M059J (cell line): ENCODE results near the gene MAML3. TPM values are rescaled to one million over a fixed set of nuclear protein-coding genes. Genes with fewer than 3 reads are reported as not detected.

Experiments used
- DNase-seq: peaks from one replicate; pipeline ENCODE4 v3.0.0-alpha.2; 2012; ENCODE audit warnings: low read depth
- total RNA-seq: library from RNA; depleted of rRNA; stranded (reverse); fragments of >200 nt; shearing (Covaris generic); gene quantifications from 2 replicates; pipeline ENCODE4 v1.2.3, GENCODE V29; 2014

MAML3 gene
- total RNA-seq, 1 experiment from 2014 or later = 1.6 TPM

GRCh38 chr4:139843641-139844040 is 310.3 kb downstream of the MAML3 start:
- no peak for DNase-seq

DNA sequence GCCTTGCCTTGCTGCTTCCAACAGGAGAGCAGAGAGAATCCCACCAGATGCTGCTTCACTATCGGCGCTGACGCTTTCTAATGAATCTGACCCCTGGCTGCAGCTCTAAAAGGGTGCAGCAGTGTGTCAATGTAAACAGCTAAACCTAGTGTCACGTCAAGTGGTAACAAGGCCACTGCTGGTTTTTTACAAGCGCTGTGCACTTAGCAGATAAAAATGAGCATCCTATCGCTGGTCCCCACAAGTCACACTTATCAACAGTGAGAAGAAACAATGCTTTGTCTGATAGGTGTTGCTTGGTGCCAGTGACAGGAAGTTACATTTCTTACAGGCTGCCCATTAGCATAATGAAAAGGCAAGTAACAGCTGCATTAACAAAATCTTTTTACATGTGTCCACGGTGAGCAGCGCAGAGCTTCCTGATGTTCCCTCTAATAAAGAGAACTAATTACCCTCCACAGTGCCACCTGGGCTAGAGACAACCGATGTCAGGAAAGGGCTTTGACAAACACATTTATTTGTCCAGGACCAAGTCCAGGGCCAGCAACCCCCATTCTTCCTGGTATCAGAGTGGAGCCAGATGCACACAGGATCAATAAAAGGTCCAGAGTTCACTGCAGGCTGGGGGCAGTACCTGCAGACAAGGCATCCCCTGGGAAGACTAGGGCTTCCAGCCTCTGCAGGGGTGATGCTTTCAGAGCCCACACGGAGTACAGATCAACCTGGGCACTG is 312.4 kb downstream of the MAML3 start:
- no peak for DNase-seq

DNA sequence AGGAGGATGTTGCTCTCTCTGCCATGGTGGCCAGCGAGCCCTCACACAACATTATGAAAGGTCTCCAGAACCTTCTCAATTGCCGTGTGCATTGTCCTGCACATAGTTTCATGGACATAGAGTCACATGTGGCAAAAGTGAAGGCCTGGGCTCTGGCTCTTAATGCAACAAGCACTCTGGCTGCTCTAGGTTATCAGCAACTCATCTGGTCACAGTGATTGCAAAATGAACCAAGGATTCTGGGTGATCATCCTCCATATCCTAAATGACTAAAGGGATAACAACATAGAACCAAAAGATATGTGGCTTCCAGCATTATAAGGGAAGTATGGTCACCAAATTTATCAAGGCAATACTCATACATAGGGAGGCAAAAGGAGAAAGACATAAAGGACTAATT is 313.2 kb downstream of the MAML3 start:
- DNase-seq = no peak

GRCh38 chr4:139839403-139840031 is 314.5 kb downstream of the MAML3 start:
- DNase-seq = no peak

DNA sequence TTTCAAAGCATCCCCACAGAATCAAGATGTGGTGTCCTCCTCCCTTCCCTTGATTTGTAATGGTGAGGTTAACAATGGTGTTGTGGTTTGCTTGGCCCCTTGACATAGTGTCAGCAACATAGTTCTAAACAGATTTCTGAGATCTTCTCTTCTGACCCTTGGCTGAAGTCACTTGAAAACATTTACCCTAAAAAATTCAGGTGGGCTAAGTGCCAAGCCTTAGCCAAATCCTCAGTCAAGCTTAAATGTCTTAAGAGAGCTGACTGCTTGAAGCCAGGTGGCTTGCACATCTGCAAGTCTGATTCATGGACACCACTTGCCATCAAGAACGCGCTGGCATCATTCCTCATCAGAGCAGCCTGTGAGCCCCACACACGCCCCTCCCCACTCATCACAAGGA is 315.2 kb downstream of the MAML3 start:
- DNase-seq = no peak

GRCh38 chr4:139834981-139835391 is 319.0 kb downstream of the MAML3 start:
- DNase-seq = peak; percentile 43

DNA sequence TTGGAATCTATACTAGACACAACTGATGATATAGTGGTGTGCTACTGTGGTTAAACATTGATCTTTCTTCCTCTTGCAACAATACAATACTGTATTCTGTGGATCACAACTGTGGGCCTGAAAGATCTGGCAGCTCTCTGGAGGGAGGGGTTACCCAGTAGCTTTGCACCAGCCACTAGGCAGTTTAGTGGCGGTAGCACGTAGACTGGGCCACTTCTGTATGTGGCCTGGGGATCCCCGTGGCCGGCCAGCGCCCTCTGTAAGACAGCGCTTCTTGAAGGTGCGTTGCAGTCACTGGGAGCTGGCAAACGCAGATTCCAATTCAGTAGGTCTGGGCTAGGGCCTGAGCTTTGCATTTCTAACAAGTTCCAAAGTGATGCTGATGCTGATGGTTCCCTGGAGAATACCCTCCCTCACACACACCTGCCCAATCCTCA is 319.7 kb downstream of the MAML3 start:
- no peak for DNase-seq

DNA sequence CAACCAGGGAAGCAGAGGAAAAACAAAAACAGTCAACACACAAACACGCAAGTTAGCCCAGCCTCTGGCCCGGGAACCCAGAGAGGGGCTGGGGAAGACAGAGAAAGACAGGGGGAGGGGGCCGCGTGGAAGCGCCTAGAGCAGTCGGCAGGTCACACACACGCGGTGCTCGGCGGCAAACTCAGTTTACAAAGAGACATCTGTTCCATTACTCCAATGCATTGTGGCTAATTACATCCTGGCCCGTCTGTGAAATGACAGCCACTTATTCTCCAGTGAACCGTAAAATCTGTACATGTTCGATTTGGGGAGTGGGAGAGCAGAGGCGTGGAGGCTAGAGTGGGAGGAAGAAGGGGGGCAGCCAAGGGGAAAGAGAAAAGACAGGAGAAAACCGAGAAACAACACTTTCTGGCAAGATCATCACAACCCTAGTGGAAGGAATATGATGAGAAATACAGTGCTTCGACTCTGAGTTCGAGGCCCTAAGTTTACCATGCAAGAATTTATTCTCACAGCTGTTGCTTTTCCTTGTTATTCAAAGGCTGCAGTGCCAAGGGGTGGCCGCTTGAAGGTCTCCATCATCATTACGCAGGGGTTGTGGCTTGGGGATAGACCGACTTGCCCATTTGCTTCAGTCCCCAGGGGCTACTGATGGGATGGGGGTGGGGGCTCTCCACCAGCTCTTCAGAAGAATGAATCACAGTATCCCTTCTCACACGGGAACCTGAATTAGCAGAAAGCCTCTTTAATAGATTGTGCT is 320.7 kb downstream of the MAML3 start:
- DNase-seq = no peak

DNA sequence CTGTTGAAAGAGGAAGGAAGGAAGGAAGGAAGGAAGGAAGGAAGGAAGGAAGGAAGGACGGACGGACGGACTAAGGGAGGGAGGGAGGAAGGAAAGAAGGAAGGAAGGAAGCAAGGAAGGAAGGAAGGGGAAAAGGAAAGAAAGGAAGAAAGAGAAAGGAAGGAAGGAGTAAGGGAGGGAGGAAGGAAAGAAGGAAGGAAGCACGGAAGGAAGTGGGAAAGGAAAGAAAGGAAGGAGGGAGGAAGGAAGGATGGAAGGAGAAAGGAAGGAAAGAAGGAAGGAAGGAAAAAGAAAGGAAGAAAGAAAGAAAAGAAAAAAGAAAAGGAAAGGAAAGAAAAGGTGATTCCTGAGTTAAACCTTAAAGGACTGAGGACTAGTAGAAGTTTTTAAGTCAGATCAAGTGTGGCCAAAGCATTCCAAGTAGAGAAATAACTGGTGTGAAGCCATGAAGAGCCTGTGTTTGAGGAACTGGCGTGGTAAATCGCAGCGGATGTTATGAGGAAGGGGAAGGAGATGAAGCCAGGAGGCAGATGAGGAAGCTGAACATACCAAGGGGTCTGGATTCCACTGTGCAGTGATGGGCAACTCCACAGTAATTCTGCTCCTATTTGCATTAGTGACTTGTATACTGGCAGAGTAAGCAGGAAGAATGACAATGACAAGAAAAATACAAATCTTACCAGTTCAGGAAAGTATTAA is 324.9 kb downstream of the MAML3 start:
- no peak for DNase-seq

GRCh38 chr4:139826426-139826825 is 327.6 kb downstream of the MAML3 start:
- DNase-seq = no peak

DNA sequence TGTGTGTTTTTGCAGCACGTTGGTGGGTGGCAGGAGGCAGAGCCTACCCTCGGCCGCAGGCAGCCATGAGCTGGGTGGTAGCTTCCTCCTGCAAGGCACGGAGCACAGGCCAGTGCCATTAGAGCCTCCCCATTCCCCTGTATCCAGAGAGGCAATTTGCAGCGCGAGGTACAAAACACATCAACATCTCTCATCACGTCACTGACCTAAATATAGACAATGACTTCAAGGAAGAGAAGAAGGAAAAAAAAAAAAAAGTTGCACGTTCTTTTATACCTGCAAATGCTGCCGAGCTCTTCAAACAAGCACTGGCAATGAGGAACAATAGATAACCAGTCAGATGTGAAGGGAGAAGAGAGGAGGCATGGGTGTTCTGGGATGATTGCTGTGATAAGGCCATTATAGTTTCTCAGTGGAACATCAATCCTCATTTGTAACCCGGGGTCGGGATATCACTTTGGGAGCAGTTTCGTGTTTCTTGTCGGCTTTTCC is 328.4 kb downstream of the MAML3 start:
- no peak for DNase-seq

DNA sequence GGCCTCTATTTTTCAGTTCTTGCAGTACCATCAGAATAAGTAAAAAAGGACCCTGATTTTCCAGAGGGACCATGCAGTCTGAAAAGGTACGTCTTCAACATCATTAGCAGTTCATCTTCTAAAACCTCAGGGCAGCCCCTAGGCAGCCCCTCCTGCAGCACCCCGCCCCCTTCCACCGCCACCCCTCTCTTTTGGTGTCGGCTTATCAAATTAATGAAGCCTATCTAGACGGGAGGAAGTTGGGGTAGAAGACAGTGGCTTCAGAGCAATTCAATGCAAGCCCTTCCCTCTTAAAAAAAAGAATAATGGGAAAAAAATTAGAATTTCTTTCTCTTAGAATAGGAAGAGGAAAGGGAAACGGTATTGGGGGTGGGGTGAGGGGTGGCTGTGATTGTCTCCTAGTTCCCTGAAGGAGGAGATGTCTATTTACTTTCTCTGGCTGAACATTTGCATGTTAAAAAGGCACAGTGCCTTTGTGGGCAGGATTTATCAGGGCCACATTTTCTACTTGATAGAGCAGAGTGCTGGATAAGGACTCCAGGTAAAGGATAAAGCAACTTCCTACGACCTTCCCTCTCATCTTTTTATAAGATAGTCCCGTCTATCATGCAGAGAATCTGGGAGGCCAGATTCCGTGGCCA is 329.0 kb downstream of the MAML3 start:
- DNase-seq = no peak

DNA sequence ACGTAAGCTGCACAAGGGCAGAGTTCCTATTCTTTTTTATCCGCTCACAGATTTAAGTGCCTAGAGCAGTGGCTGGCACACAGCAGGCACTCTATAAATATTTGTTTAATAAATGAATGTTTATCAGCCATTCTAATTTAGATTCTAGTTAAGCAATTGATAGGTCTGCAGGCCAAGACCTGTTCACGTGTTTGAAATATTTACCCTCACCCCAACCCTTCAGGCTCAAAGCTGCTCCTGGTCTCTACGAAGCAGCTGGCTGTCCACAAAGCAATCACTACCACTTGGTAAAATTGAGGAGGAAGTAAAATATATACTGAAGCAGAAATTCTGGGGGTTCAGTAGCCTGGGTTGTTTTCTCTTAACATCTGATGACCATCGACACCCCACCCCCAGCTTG is 330.2 kb downstream of the MAML3 start:
- no peak for DNase-seq

DNA sequence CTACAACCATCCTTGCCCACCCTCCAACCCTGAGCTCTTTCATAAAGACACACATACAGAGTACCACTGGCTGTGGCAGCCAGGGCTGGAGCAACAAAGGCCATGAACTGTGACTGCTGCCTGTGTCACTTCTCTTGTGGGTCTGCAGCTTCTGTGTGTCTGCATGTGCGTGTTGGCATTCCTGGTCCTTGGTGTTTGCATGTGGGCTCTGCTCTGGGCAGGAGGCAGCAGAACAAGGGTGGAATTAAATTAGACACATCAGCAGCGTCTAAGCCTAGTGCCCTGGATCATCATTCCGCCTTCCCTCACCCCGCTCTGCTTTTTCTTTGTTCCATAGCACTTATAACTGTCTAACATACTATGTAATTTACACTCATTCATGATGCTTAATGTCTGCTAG is 330.6 kb downstream of the MAML3 start:
- DNase-seq = no peak

DNA sequence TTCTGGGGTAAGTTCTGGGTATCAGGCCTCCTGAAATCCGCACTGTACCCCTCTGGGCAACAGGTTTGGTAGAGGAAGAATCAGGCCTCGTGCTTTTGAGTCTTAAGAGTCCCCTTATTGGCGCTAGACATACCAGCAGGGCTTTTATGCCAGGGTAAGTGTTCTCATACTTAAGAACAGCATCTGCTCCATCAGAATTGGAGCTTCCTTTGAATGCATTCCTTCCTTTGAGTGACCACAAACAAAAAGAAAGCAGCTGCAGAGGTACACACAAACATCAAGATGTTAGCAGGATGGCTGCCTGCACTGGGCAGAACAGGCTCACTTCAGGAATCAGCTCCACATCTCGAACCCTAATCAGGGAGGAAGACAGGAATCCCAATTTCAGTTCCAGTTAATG is 331.6 kb downstream of the MAML3 start:
- DNase-seq = no peak

GRCh38 chr4:139819082-139819481 is 334.9 kb downstream of the MAML3 start:
- no peak for DNase-seq

DNA sequence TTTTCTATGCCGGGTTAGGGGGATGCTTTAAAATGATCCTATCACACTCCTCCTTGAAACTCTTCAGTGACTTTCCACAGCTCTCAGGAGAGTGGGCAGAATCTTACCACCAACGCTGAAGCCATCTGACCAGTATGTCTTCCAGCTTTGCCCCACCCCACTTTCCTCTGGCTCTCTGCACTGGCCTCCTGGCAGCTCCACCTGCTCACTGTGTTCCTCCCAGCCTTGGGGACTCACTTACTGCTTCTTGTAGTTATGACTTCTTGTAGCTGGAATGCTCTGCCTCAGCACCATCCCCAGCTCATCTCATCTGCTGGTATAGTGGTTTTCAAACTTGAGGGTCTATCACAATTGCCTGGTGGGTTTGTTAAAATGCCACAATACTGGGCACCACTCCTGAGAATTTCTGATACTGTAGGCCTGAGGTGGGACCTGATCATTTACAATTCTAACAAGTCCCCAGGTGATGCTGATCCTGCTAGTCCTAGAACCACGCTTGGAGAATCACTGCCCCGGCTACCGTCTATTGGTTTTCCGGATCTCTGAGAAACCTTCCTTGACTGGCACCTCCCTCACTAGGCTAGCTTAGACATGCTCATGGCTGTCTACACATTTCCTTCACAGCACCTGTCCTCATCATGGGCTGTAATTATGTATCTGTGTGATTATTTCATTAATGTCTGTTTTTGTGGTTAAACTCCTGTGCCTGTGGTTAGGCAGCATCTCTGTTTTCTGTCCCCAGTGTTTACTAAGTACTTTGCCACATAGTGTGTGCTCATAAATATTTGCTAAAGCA is 336.1 kb downstream of the MAML3 start:
- DNase-seq = no peak

DNA sequence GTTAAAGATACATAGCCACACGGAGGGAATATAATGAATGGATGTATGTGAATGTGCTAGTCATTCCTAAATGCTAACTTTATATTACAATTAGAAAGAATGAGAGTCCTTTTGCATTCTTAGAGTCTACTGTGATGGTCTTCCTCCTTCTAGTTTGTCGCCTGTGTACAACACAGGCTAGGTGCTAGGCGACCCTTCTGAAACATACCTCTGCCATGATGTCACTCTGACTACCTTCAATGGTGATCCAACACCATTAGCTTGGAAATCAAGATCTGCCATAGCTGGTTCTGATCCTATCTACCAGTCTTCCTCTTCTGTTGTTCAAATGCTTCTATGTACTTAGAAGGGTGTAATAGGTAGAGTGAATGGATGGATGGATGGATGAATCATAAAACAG is 337.1 kb downstream of the MAML3 start:
- DNase-seq = peak; percentile 42

- peak; percentile 77 for DNase-seq
Measured at GRCh38 chr4:139815778-139816601, 338.0 kb downstream of the MAML3 start.
